ENCODE results near the gene SH3PXD2A. TPM values are rescaled to one million over a fixed set of nuclear protein-coding genes. Genes with fewer than 3 reads are reported as not detected.

Gene SH3PXD2A
- total and polyA plus RNA-seq, 10 of the 15 experiments (the other 5 are each of a cell fraction or from before 2014, with no cell fraction given) = 0.63 to 14.0 (median 4.4) TPM

- H3K27me3 ChIP-seq (replicated peaks in 1 of 2; ENCODE audit: control insufficient read depth in 2 of 2, insufficient read depth in 2 of 2, low read length in 1 of 2) = no peaks in the 10 kb centered on the region
- CTCF ChIA-PET = interaction anchor here (1.8 kb wide), 1 partner anchor 64 kb away, joined by 4 read pairs; no protein-coding TSS in a partner anchor
- 92% methylated on average over 13 of the region's 18 CpGs for WGBS (ENCODE audit: insufficient coverage, insufficient replicate concordance, low lambda C conversion rate, missing lambda C conversion rate)
These were observed 233.1 kb downstream of the SH3PXD2A start for GRCh38 chr10:103622286-103622685.

More at GRCh38 chr10:103622286-103622685, 233.1 kb downstream of the SH3PXD2A start:
- ChIA-PET RAD21 (ENCODE audit: unreplicated experiment) (no interaction called here), POLR2A (no interaction called here), SMC1A (ENCODE audit: uncharacterized antibody, unreplicated experiment) (no interaction called here)
- no peak for ATAC-seq
- no peaks in the 10 kb centered on the region for H3K79me2 ChIP-seq (ENCODE audit: control insufficient read depth, insufficient read depth, low read length)
- H3K4me2 ChIP-seq (ENCODE audit: control insufficient read depth, insufficient read depth) = no peak overlapping the region
- no peak overlapping the region for H3K27ac ChIP-seq (ENCODE audit: control insufficient read depth, insufficient read depth)
- H3K36me3 ChIP-seq (ENCODE audit: control insufficient read depth in 2 of 2, insufficient read depth in 2 of 2, low read length in 1 of 2) = peaks cover 17 to 42% of the 10 kb centered on the region in 2 experiments
- BruUV-seq (replicated peaks) = no TSS peak
- no peak overlapping the region for H2AFZ ChIP-seq (ENCODE audit: control insufficient read depth, low read depth, low read length)
- H3K9me3 ChIP-seq (replicated peaks; ENCODE audit: control insufficient read depth, insufficient read depth, low read length) = no peaks in the 10 kb centered on the region
- in situ Hi-C loops (cut with MboI) = no loop called here
- FAIRE-seq = no peak
- DNase-seq (ENCODE audit: low read depth, low spot score) = no peak
- no peak overlapping the region for H3K9ac ChIP-seq (ENCODE audit: control insufficient read depth, insufficient read depth, low read length)
- H3K4me3 ChIP-seq = no peak overlapping the region
- intact Hi-C loops (cut with micrococcal nuclease; ENCODE audit: unreplicated experiment) = no loop called here
- no peaks in the 10 kb centered on the region for H4K20me1 ChIP-seq (ENCODE audit: control insufficient read depth, insufficient read depth)
- TF ChIP-seq KDM1A (IDR thresholded peaks at IDR 0.05; ENCODE audit: borderline replicate concordance) (no peak), SMC3 (IDR thresholded peaks at IDR 0.05; ENCODE audit: borderline replicate concordance, low read length) (no peak), CEBPZ (IDR thresholded peaks at IDR 0.05; ENCODE audit: low read depth, low read length) (no peak), TCF7 (IDR thresholded peaks at IDR 0.05; ENCODE audit: borderline replicate concordance) (no peak), TCF3 (IDR thresholded peaks at IDR 0.05; ENCODE audit: borderline replicate concordance, insufficient read depth, low read depth, low read length) (no peak), PAX8 (IDR thresholded peaks at IDR 0.05) (no peak), NFYA (IDR thresholded peaks at IDR 0.05; ENCODE audit: borderline replicate concordance, low read depth, low read length) (no peak)
- H3K4me1 ChIP-seq (ENCODE audit: control insufficient read depth, insufficient read depth, low read length) = no peaks in the 10 kb centered on the region

Measured in GM12878 (cell line).